Effector memory CD8-positive, alpha-beta T cell (primary cell): ENCODE results near the gene CDK6.
A peak's percentile ranks its signal among the peaks of the same experiment; 100 is the strongest.

Source experiments
- ATAC-seq: fragments of 150-1000 bp; cut with Tn5 transposase; replicated peaks from 2 replicates; pipeline ENCODE4 v1.10.0; 2021; ENCODE audit warnings: mild to moderate bottlenecking, moderate library complexity
- DNase-seq, 3 experiments: peaks; one replicate each; pipeline ENCODE4 v3.0.0; 2021
- H3K27ac Mint-ChIP-seq, 2 donors: one replicate each; pipeline ENCODE4 v1.8.0; 2022; ENCODE audit warnings: mild to moderate bottlenecking in 2 of 2, mixed read lengths in 2 of 2, moderate library complexity in 2 of 2
- H3K27me3 Mint-ChIP-seq, 2 donors: one replicate each; pipeline ENCODE4 v1.8.0; 2022; ENCODE audit warnings: mixed read lengths in 2 of 2
- H3K36me3 Mint-ChIP-seq: one replicate; pipeline ENCODE4 v1.8.0; 2022; ENCODE audit warnings: mild to moderate bottlenecking, moderate library complexity, mixed read lengths; ENCODE audit not compliant: insufficient read depth
- H3K4me1 Mint-ChIP-seq, 2 donors: one replicate each; pipeline ENCODE4 v1.8.0; 2022; ENCODE audit warnings: low read depth in 2 of 2, mixed read lengths in 2 of 2
- H3K4me3 Mint-ChIP-seq, 2 donors: one replicate each; pipeline ENCODE4 v1.8.0; 2022; ENCODE audit warnings: mild to moderate bottlenecking in 2 of 2, mixed read lengths in 2 of 2, moderate library complexity in 2 of 2
- H3K9me3 Mint-ChIP-seq, 2 donors: one replicate each; pipeline ENCODE4 v1.8.0; 2022; ENCODE audit warnings: mixed read lengths in 2 of 2

CDK6 gene

DNA sequence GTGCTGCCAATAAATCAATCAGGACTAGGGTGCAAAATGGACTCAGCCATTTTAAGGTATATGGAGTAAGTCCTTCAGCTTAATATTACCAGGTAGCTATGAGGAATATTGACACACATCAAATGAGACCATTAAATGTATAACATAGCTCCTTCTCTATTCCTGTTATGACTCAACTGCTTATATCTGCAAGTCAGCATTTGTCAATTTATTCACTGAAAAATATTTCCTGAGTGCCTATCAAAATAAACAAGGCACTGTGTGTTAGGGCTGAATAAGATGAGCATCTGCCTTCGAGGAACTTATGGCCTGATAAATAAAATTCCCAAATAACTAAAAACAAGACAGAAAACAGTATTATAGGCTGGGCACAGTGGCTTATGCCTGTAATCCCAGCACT, 113.8 kb downstream of the CDK6 start:
- no peak for ATAC-seq
- H3K4me1 Mint-ChIP-seq: peaks cover 15 to 30% of the 10 kb centered on the region in 2 donors
- no peak overlapping the region for H3K4me3 Mint-ChIP-seq
- H3K36me3 Mint-ChIP-seq: peaks cover 15% of the 10 kb centered on the region
- no peak overlapping the region for H3K27ac Mint-ChIP-seq
- no peak for DNase-seq
- no peaks in the 10 kb centered on the region for H3K27me3 Mint-ChIP-seq
- H3K9me3 Mint-ChIP-seq: no peaks in the 10 kb centered on the region

DNA sequence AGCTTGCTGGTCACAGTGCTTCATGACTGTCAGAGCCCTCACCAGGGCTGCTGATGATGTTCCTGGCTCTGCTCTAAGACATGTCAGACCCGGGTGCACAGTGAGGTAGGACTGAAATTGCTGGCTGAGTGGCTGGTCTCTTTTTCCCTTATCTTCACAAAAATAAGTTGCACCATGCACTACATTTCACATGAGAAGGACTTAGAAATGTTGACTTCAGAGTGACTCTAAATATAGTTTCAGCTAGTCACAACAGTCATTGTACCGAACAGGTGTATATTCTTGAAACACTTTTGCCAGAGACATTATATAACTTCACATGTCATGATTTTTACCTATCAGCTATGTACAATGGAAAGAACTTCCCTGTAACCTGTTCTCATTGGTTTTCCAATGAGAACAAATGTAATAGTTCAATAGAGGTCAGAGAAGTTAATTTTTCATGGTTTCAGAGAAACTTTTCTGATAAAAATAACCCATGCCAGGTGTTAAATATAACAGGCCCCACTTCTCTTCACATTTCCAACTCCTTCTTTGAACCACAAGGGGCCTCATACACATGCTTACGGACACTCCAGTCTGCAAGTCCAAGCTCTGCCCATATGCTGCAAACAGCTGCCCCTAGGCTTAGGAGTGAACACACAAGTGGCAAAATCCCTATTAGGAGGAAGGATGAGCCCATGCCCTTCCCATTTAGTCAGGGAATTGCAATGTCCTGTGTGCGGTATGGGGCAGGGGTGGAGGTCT, 115.6 kb downstream of the CDK6 start:
- Mint-ChIP-seq H3K27ac (peak overlapping the region; percentile 18 to 65), H3K4me1 (peaks cover 18 to 33% of the 10 kb centered on the region in 2 donors), H3K27me3 (no peaks in the 10 kb centered on the region), H3K4me3 (no peak overlapping the region), H3K9me3 (no peaks in the 10 kb centered on the region), H3K36me3 (peaks cover 15% of the 10 kb centered on the region)
- DNase-seq (no peak), ATAC-seq (no peak)

DNA sequence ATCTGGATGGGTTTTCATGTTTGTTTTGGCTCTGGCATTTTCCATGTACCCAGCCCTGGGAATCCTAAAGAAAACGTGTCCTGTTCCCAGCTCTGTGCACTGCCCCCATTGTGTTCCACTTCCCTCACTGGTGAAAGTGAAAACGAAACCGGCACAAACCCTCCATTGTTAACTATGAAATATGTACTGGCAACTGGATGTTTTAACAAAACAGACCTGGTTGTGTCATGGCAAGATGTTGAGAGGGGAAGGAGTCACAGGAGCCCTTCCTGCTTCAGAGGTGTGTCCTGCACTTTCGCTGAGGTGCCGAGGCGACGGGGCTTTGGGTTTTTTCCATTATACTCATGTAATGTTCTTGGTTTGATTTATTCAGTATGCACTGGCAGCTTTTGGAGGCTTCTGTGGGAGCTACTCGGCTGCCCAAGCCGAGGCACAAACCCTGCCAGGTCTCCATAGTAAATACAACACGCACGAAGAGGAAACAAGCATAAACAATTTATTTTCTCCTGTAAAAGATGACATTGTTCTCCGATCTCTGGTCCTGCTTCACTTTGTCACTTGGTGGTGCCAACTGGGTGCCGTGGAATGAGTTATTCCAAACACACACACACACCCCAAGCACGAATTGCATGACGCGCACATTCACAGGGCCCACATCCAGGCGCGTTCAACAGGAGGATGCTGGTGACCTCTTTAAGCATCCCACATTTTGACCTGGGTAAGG, 118.2 kb downstream of the CDK6 start:
- Mint-ChIP-seq H3K36me3 (peaks cover 5% of the 10 kb centered on the region), H3K4me1 (peaks cover 18 to 34% of the 10 kb centered on the region in 2 donors), H3K27ac (peak overlapping the region; percentile 91 to 94), H3K27me3 (no peaks in the 10 kb centered on the region), H3K4me3 (peak overlapping the region; percentile 78), H3K9me3 (no peaks in the 10 kb centered on the region)
- ATAC-seq (peak; percentile 92), DNase-seq (peak; percentile 23 to 31 (median 31))

DNA sequence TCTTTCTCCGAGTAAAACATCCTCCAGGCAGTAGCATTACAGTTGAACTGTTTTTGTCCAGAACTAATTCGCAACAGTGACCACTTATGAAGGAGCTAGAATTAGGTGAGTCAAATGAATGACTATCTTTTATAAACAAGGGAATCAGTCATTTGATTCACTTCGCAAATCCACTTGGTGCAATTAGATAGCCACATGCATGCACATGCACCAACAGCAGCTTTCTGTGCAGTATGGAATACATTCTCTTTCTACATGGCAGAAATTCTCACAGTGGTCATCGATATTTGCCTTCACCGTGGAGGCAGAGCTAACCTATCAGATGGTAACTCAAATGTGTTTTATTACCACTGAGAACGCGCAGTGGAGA, 118.8 kb downstream of the CDK6 start:
- Mint-ChIP-seq H3K27ac (peak overlapping the region; percentile 91 to 94), H3K9me3 (no peaks in the 10 kb centered on the region), H3K4me1 (peaks cover 18 to 34% of the 10 kb centered on the region in 2 donors), H3K36me3 (peaks cover 5% of the 10 kb centered on the region), H3K27me3 (no peaks in the 10 kb centered on the region), H3K4me3 (peak overlapping the region; percentile 78)
- DNase-seq: no peak
- ATAC-seq: no peak

DNA sequence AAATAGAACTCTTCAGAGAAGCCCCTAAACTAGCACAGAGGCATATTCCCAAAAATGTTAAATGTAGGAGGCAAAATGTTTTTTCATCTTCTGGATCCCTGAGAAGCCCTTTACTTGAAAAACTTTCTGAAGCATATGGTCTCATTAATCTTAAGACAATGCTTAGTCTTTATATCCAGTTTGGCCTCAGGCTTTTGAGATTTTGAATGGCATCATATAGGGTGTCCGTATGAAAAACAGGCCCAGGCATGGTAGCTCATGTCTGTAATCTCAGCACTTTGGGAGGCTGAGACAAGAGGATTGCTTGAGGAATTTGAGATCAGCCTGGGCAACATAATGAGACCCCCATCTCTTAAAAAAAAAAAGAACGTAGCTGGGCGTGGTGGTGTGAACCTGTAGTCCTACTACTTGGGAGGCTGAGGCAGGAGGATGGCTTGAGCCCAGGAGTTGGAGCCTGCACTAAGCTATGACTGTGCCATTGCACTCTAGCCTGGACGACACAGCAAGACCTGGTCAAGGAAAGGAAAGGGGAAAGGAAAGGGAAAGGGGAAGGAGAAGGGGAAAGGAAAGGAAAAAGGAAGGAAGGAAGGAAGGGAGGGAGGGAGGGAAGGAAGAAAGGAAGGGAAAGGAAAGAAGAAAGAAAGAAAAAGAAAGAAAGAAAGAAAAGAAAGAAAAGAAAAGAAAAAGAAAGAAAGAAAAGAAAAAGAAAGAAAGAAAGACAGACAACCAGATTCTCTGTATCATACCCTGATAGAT, 119.4 kb downstream of the CDK6 start:
- Mint-ChIP-seq H3K27me3 (no peaks in the 10 kb centered on the region), H3K9me3 (no peaks in the 10 kb centered on the region), H3K4me1 (peaks cover 18 to 34% of the 10 kb centered on the region in 2 donors), H3K36me3 (peaks cover 5% of the 10 kb centered on the region), H3K27ac (peak overlapping the region; percentile 91 to 94), H3K4me3 (peak overlapping the region in 1 of 2 donors; percentile 78)
- DNase-seq (no peak), ATAC-seq (no peak)

DNA sequence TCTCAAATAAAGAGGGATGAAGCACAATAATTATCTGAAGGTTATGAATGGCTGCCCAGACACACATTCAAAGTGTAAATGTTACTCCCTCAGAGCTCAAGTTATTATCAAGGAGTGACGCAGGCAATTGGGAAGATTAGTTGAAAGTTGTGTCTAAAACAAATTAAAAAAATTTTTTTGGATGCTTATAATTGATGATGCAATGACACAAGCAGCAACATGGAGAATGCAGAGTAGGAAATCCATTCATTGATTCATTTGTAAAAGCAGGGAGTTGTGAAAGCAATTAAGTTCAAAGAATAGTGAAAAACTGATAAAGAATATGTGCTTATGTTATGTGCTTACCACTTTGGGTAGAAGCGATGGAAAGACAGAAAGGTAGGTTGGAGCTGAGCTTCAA, 120.4 kb downstream of the CDK6 start:
- Mint-ChIP-seq H3K4me3 (no peak overlapping the region), H3K4me1 (peaks cover 15 to 32% of the 10 kb centered on the region in 2 donors), H3K27ac (peak overlapping the region in 1 of 2 donors; percentile 17), H3K36me3 (peaks cover 9% of the 10 kb centered on the region), H3K9me3 (no peaks in the 10 kb centered on the region), H3K27me3 (no peaks in the 10 kb centered on the region)
- no peak for DNase-seq
- ATAC-seq: no peak

DNA sequence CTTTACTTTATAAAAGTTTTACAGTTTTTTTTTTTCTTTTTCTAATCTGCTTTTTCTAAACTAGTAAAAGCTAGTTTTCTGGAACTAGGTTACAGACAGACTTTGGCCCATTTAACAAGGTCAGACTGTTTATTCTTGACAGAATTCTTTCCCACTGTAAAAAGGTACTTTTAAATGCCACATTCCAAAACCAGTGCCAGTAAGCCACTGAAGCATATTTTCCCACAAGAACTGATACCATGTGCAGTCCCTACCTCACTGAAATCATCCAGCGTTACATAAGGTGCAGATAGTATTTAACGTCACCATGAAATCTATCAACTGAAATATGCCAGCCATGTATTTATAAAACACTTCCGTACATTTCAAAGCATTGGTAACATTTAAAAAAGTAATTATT, 121.6 kb downstream of the CDK6 start:
- ATAC-seq: no peak
- H3K27ac Mint-ChIP-seq: peak overlapping the region in 1 of 2 donors; percentile 17
- no peaks in the 10 kb centered on the region for H3K9me3 Mint-ChIP-seq
- peaks cover 19 to 36% of the 10 kb centered on the region in 2 donors for H3K4me1 Mint-ChIP-seq
- no peaks in the 10 kb centered on the region for H3K27me3 Mint-ChIP-seq
- no peak for DNase-seq
- H3K4me3 Mint-ChIP-seq: no peak overlapping the region
- H3K36me3 Mint-ChIP-seq: peaks cover 7% of the 10 kb centered on the region

DNA sequence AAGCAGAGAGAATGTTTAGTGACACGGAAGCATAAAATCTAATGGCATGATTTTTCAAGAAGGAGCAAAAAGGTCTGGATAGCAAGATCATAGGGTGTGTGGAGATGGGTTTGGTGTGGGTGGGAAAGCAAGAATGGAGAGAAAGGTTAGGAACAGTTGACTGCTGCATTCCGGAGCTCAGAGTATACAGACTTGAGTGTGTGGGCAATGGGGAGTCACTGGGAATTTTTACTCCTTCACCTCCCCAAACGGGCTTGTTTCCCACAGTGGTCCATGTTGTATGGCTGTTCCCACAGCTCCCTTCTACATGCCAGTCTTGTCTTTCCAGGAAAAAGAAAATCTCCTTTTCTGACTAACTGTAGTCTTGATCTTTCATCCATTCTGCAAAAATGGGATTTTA, 122.1 kb downstream of the CDK6 start:
- peak overlapping the region in 1 of 2 donors; percentile 64 for H3K27ac Mint-ChIP-seq

DNA sequence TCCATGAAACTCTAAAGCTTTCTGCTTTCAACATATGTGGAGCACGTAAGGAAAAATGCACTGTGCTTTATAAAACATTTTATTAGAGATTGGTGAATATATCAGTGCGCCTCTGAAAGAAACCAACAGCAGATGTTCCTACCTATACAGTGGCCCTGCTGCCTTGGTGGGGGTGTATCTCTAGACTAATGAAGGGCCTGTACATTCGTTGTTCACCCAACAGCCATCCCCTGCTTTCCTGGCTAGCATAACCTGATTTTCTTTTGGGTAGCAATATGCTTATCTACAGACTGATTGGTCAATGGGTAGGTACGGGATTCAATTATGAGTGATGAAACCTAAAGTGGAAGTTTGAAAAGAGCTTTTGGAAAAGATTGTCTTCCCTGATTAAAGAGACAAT, 126.5 kb downstream of the CDK6 start:
- H3K27me3 Mint-ChIP-seq: no peaks in the 10 kb centered on the region
- no peak for ATAC-seq
- peaks cover 8 to 25% of the 10 kb centered on the region in 2 donors for H3K4me1 Mint-ChIP-seq
- H3K36me3 Mint-ChIP-seq: peaks cover 11% of the 10 kb centered on the region
- no peak for DNase-seq
- H3K27ac Mint-ChIP-seq: peak overlapping the region in 1 of 2 donors; percentile 36
- no peak overlapping the region for H3K4me3 Mint-ChIP-seq
- no peaks in the 10 kb centered on the region for H3K9me3 Mint-ChIP-seq

More for the DNA sequence above, 122.1 kb downstream of the CDK6 start:
- Mint-ChIP-seq H3K4me1 (peaks cover 19 to 37% of the 10 kb centered on the region in 2 donors), H3K27me3 (no peaks in the 10 kb centered on the region), H3K36me3 (peaks cover 7% of the 10 kb centered on the region), H3K9me3 (no peaks in the 10 kb centered on the region), H3K4me3 (no peak overlapping the region)
- ATAC-seq: no peak
- DNase-seq: no peak

DNA sequence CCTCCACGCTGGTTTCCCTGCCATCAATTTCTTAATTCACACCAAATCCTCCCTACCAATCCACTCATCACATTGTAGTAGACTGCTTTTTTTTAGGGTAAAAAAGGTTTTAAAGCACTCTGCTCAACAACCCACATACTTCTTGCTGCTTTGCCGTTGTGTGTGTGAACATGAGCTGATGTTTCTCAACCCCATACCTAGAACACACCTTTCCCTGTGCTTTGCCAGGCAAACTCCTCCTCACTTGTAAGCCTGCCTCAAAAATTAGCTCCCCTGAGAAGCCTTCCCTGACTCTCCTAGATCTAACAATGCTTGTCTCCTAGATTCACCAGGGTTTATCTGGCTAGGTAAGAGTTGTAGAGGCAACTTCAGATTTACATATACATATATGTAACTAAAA, 127.2 kb downstream of the CDK6 start:
- Mint-ChIP-seq H3K9me3 (no peaks in the 10 kb centered on the region), H3K27me3 (no peaks in the 10 kb centered on the region), H3K36me3 (peaks cover 11% of the 10 kb centered on the region), H3K4me1 (peaks cover 8 to 22% of the 10 kb centered on the region in 2 donors), H3K4me3 (no peak overlapping the region), H3K27ac (peak overlapping the region in 1 of 2 donors; percentile 36)
- ATAC-seq: no peak
- DNase-seq: no peak

DNA sequence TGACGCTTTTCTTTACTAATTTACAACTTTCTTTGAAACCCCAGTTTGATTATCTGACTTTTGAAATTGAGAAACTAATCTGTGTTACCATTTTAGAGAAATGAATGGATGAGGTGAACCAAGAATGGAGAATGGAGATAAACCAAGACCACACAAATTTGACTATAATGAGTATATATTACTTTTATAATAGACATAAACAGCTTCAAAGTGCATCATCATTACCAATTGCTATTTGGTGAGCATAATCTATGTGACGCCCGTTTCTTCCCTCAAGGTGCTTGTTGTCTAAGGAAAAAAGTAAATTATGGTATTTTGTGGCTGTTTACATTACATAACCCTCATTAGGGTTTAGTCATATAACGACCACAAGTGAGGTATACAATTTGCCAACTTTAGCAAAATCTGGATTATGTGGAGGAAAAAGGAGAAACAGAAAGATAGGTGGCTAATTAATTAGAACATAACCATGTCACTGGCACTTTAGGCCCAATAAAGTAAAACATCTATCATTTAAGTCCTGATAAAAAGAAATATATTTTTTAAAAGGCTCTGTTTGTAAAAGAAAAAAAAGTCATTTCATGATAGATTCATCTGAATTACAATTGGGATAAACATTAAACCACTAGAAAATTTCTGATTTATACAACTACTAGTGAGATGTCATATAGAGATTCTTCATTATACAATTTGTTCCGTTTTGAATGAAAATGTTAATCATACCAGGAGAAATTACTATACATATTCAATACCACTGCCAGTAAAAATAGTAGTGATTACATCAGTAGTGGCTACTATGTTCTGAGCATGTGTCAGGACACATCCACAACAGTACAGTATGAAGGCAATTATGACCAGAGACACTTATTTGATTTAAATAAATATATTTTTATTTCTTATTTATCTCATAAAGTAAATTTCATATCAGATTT, 128.0 kb downstream of the CDK6 start:
- no peak for DNase-seq
- Mint-ChIP-seq H3K4me1 (peaks cover 8 to 22% of the 10 kb centered on the region in 2 donors), H3K27me3 (no peaks in the 10 kb centered on the region), H3K27ac (peak overlapping the region; percentile 36 to 56), H3K36me3 (peaks cover 11% of the 10 kb centered on the region), H3K4me3 (no peak overlapping the region), H3K9me3 (no peaks in the 10 kb centered on the region)
- ATAC-seq: no peak

DNA sequence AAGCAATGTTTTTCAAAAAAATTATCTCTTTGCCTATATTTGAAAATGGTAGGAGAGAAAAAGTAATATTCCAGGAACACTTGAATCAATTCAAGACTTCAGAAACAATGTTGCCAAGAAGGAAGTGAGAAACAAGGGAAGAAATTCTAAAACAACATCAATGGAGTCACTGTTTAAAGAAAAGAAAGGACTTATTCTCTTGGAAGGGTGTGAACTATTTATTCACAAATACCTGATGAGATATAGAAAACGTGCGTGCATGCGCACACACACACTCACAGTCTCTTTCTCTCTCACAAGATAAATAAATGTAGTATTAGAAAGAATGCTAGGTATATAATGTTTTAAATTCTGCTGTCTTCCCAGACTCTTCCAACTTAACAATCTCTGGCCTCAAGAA, 128.9 kb downstream of the CDK6 start:
- Mint-ChIP-seq H3K4me1 (peaks cover 10 to 22% of the 10 kb centered on the region in 2 donors), H3K36me3 (peaks cover 11% of the 10 kb centered on the region), H3K9me3 (no peaks in the 10 kb centered on the region)

More for the DNA sequence above, 128.9 kb downstream of the CDK6 start:
- no peak for DNase-seq
- no peak for ATAC-seq
- no peak overlapping the region for H3K4me3 Mint-ChIP-seq
- H3K27me3 Mint-ChIP-seq: no peaks in the 10 kb centered on the region
- peak overlapping the region; percentile 36 to 56 for H3K27ac Mint-ChIP-seq
